Lower lobe of right lung (tissue), 2 donors: ENCODE measurements around the gene PRIM1. TPM values are rescaled to one million over a fixed set of nuclear protein-coding genes. Genes with fewer than 3 reads are reported as not detected.
"Not testable (repeated sequence)": the region's sequence is repeated elsewhere in the genome, so short reads cannot be mapped to it uniquely, and the experiment has no call there.

Experiments used
- ATAC-seq, 2 donors: fragments of 200-7000 bp; cut with Tn5 transposase; one replicate each; pipeline ENCODE4 v1.9.1; 2020 to 2022; ENCODE audit warnings: mild to moderate bottlenecking in 2 of 2, moderate library complexity in 2 of 2
- DNase-seq: peaks from one replicate; pipeline ENCODE4 v3.0.0-alpha.2; 2020
- H3K27ac ChIP-seq: fragments of 200-600 bp; one replicate; pipeline ENCODE4 v1.8.0; 2022
- H3K27me3 ChIP-seq: fragments of 200-600 bp; one replicate; pipeline ENCODE4 v1.8.0; 2022; ENCODE audit warnings: low read depth
- H3K36me3 ChIP-seq: fragments of 200-600 bp; one replicate; pipeline ENCODE4 v1.8.0; 2022; ENCODE audit warnings: mild to moderate bottlenecking
- H3K4me1 ChIP-seq: fragments of 200-600 bp; one replicate; pipeline ENCODE4 v1.8.0; 2022
- H3K4me3 ChIP-seq: fragments of 200-600 bp; one replicate; pipeline ENCODE4 v1.8.0; 2022; ENCODE audit warnings: mild to moderate bottlenecking
- H3K9me3 ChIP-seq: fragments of 200-600 bp; one replicate; pipeline ENCODE4 v1.8.0; 2022
- intact Hi-C: fragments of 100-400 bp; cut with DNase I; formaldehyde crosslinking; loops from one replicate; pipeline ENCODE4 v1.11.0; 2022
- long read RNA-seq: library from polyadenylated mRNA; unstranded; transcript quantifications from one replicate; pipeline ENCODE4 v2.0.0, GENCODE V29; 2021
- total RNA-seq: library from RNA; stranded (reverse); fragmentation: NEBNext Ultra II Directional; extraction: Animal tissue kit (Norgen Biotek cat#: 25700); gene quantifications from one replicate; pipeline ENCODE4 v1.2.1, GENCODE V29; 2021
- TF ChIP-seq, protein P1 (sequence below): fragments of 200-600 bp; IDR thresholded peaks from one replicate; pipeline ENCODE4 v1.8.0; 2022; ENCODE audit warnings: antibody characterized with exemption, mild to moderate bottlenecking
- donor health status: DM: no; HTN: yes; CAD: no; lungs with severe emphysema.

Gene PRIM1
- total RNA-seq = 7.7 TPM
- long read RNA-seq, transcript PRIM1-201 (13 exons, 1,393 nt) = major isoform, 8 of 13 reads
- long read RNA-seq, partial matches to known transcripts = 2 of 13 reads
- long read RNA-seq, other reads (novel, unspliced or antisense) = 3 of 13 reads

GRCh38 chr12:56751712-56752598 lies at the start of gene PRIM1:
Gene PRIM1 (minus strand): TSS chr12:56752323. CDS start chr12:56752298, 25 bp downstream.
- TF ChIP-seq, protein P1, sequence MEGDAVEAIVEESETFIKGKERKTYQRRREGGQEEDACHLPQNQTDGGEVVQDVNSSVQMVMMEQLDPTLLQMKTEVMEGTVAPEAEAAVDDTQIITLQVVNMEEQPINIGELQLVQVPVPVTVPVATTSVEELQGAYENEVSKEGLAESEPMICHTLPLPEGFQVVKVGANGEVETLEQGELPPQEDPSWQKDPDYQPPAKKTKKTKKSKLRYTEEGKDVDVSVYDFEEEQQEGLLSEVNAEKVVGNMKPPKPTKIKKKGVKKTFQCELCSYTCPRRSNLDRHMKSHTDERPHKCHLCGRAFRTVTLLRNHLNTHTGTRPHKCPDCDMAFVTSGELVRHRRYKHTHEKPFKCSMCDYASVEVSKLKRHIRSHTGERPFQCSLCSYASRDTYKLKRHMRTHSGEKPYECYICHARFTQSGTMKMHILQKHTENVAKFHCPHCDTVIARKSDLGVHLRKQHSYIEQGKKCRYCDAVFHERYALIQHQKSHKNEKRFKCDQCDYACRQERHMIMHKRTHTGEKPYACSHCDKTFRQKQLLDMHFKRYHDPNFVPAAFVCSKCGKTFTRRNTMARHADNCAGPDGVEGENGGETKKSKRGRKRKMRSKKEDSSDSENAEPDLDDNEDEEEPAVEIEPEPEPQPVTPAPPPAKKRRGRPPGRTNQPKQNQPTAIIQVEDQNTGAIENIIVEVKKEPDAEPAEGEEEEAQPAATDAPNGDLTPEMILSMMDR = peak; percentile 38
- Histone ChIP-seq H3K27me3 (no peaks in the 10 kb centered on the region), H3K9me3 (no peaks in the 10 kb centered on the region), H3K4me3 (peak within 1 kb of the TSS; percentile 74), H3K27ac (peak within 1 kb of the TSS; percentile 67), H3K4me1 (peaks cover 25% of the 10 kb centered on the region), H3K36me3 (peaks cover 11% of the 10 kb centered on the region)
- DNase-seq = peak; percentile 89
- intact Hi-C loops = no loop called here
- peak; percentile 96 to 98 for ATAC-seq

DNA sequence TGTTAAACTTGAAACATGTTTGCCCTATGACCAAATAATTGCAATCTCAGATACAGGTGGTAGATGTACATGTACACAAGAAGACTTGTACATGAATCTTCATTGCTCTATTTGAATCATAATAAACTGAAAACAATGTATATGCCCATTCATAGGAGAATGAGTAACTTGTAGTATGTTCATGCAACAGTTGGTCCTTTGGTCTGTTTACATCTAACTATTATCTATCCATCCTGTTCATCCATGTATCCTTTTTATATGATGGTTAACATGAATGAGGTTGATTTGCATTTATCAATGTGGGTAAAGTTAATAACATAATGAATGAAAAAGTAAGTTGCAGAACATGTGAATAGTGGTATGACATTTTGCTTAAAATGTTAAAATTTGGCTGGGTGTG lies 48.1 kb upstream of the PRIM1 start:
- H3K27ac ChIP-seq = no peak overlapping the region
- TF ChIP-seq, protein P1 = no peak
- H3K4me3 ChIP-seq = no peak overlapping the region
- no peaks in the 10 kb centered on the region for H3K9me3 ChIP-seq
- no peak for ATAC-seq
- intact Hi-C loops = no loop called here
- H3K27me3 ChIP-seq = no peaks in the 10 kb centered on the region
- H3K4me1 ChIP-seq = no peaks in the 10 kb centered on the region
- H3K36me3 ChIP-seq = no peaks in the 10 kb centered on the region
- DNase-seq = no peak

- H3K9me3 ChIP-seq = not testable (repeated sequence)
Measured at GRCh38 chr12:56799345-56799744, 47.2 kb upstream of the PRIM1 start.

DNA sequence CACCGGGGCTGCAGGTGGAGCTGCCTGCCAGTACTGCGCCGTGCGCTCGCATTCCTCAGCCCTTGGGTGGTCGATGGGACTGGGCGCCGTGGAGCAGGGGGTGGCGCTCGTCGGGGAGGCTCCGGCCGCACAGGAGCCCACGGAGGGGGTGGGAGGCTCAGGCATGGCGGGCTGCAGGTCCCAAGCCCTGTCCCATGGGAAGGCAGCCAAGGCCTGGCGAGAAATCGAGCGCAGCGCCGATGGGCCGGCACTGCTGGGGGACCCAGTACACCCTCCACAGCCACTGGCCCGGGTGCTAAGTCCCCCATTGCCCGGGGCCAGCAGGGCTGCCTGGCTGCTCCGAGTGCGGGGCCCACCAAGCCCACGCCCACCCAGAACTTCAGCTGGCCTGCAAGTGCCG lies 43.7 kb upstream of the PRIM1 start:
- H3K36me3 ChIP-seq, H3K4me1 ChIP-seq, H3K27ac ChIP-seq, H3K4me3 ChIP-seq, H3K9me3 ChIP-seq, intact Hi-C loops, H3K27me3 ChIP-seq, DNase-seq, ATAC-seq: not testable (repeated sequence)

More at GRCh38 chr12:56799345-56799744, 47.2 kb upstream of the PRIM1 start:
- H3K27ac ChIP-seq, ATAC-seq, DNase-seq, intact Hi-C loops, H3K4me1 ChIP-seq, H3K4me3 ChIP-seq, H3K36me3 ChIP-seq, H3K27me3 ChIP-seq: not testable (repeated sequence)

- H3K4me3 ChIP-seq, DNase-seq, H3K27me3 ChIP-seq, H3K4me1 ChIP-seq, intact Hi-C loops, H3K27ac ChIP-seq, H3K9me3 ChIP-seq, ATAC-seq, H3K36me3 ChIP-seq: not testable (repeated sequence)
Measured at GRCh38 chr12:56795046-56795562, 43.0 kb upstream of the PRIM1 start.

- H3K9me3 ChIP-seq, H3K27ac ChIP-seq, H3K27me3 ChIP-seq, DNase-seq, H3K4me1 ChIP-seq, H3K36me3 ChIP-seq, intact Hi-C loops, ATAC-seq, H3K4me3 ChIP-seq: not testable (repeated sequence)
Measured at GRCh38 chr12:56793124-56793523, 41.0 kb upstream of the PRIM1 start.

- intact Hi-C loops = no loop called here
- Histone ChIP-seq H3K27ac (no peak overlapping the region), H3K9me3 (no peaks in the 10 kb centered on the region), H3K27me3 (no peaks in the 10 kb centered on the region), H3K4me3 (no peak overlapping the region), H3K4me1 (no peaks in the 10 kb centered on the region), H3K36me3 (no peaks in the 10 kb centered on the region)
- ATAC-seq (no peak), DNase-seq (no peak)
- TF ChIP-seq, protein P1 = no peak
Measured at GRCh38 chr12:56792678-56793077, 40.6 kb upstream of the PRIM1 start.

DNA sequence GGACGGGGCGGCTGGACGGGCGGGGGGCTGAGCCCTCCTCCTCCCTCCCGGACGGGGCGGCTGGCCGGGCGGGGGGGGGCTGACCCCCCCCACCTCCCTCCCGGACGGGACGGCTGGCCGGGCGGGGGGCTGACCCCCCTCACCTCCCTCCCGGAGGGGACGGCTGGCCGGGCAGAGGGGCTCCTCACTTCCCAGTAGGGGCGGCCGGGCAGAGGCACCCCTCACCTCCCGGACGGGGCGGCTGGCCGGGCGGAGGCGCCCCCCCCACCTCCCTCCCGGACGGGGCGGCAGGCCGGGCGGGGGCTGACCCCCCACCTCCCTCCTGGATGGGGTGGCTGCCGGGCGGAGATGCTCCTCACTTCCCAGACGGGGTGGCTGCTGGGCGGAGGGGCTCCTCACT lies 37.3 kb upstream of the PRIM1 start:
- intact Hi-C loops, DNase-seq, H3K27me3 ChIP-seq, H3K9me3 ChIP-seq, H3K4me3 ChIP-seq, H3K36me3 ChIP-seq, ATAC-seq, H3K27ac ChIP-seq, H3K4me1 ChIP-seq: not testable (repeated sequence)
